Measurements from ENCODE around the gene GNG13. TPM values are rescaled to one million over a fixed set of nuclear protein-coding genes. Genes with fewer than 3 reads are reported as not detected.
"Not testable (repeated sequence)": the region's sequence is repeated elsewhere in the genome, so short reads cannot be mapped to it uniquely, and the experiment has no call there.

The GNG13 gene
- total and polyA plus RNA-seq, 11 donors: not detected

DNA sequence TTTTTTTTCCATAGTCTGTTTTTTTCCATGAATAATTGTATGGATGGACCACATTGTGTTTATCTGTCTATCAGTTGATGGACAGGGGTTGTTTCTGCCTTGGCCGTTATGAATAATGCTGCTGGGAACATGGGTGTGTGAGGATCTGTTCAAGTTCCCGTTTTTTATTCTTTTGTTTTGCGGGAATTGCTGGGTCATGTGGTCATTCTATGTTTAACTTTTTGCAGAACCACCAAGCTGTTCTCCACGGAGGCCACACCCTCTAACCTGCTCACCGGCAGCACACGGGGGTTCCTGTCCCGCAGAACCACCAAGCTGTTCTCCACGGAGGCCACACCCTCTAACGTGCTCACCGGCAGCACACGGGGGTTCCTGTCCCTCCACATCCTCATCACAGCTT is 45.9 kb downstream of the GNG13 start:
- WGBS, 4 donors: 59 to 68% (median 61%) methylated on average over 11 of the region's 11 CpGs
- peaks cover 0 to 13% (median 0%) of the 10 kb centered on the region in 9 donors for H3K27me3 ChIP-seq
- H3K4me1 ChIP-seq: peaks cover 0 to 16% (median 0%) of the 10 kb centered on the region in 12 donors
- H3K36me3 ChIP-seq: no peaks in the 10 kb centered on the region
- H3K4me3 ChIP-seq: no peak overlapping the region
- TF ChIP-seq, protein P1, sequence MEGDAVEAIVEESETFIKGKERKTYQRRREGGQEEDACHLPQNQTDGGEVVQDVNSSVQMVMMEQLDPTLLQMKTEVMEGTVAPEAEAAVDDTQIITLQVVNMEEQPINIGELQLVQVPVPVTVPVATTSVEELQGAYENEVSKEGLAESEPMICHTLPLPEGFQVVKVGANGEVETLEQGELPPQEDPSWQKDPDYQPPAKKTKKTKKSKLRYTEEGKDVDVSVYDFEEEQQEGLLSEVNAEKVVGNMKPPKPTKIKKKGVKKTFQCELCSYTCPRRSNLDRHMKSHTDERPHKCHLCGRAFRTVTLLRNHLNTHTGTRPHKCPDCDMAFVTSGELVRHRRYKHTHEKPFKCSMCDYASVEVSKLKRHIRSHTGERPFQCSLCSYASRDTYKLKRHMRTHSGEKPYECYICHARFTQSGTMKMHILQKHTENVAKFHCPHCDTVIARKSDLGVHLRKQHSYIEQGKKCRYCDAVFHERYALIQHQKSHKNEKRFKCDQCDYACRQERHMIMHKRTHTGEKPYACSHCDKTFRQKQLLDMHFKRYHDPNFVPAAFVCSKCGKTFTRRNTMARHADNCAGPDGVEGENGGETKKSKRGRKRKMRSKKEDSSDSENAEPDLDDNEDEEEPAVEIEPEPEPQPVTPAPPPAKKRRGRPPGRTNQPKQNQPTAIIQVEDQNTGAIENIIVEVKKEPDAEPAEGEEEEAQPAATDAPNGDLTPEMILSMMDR (IDR thresholded peaks at IDR 0.05): no peak
- TF ChIP-seq POLR2A (IDR thresholded peaks at IDR 0.05): no peak
- ATAC-seq (peak in 2 of 4 donors; percentile 17 to 59), DNase-seq (peak in 1 of 5 donors; percentile 4)
- H3K9me3 ChIP-seq: no peaks in the 10 kb centered on the region
- intact Hi-C loops (cut with DNase I): no loop called here
- H3K27ac ChIP-seq: peak overlapping the region in 1 of 12 donors; percentile 49

DNA sequence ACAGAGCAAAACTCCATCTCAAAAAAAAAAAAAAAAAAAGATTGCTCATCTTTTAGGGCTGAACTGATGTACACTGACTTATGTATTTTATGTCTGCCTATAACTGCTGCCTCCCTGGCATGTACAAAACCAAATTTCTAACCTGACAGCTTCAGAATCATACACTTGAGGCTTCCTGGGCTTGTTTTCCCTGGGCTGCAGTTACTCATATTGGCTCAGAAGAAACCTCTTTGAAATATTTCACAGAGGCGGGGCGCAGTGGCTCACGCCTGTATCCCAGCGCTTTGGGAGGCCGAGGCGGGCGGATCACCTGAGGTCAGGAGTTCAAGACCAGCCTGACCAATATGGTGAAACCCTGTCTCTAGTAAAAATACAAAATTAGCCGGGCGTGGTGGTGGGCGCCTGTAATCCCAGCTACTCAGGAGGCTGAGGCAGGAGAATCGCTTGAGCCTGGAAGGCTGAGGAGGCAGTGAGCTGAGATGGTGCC is 46.4 kb downstream of the GNG13 start:
- ATAC-seq; intact Hi-C loops (cut with DNase I); H3K4me3 ChIP-seq; H3K36me3 ChIP-seq; H3K9me3 ChIP-seq; DNase-seq: not testable (repeated sequence)
- Histone ChIP-seq H3K27me3 (peaks cover 0 to 13% (median 0%) of the 10 kb centered on the region in 9 donors), H3K4me1 (peaks cover 0 to 16% (median 0%) of the 10 kb centered on the region in 12 donors), H3K27ac (peak overlapping the region in 1 of 12 donors; percentile 49)
- 84 to 91% (median 90%) methylated on average over 11 of the region's 11 CpGs for WGBS, 4 donors

DNA sequence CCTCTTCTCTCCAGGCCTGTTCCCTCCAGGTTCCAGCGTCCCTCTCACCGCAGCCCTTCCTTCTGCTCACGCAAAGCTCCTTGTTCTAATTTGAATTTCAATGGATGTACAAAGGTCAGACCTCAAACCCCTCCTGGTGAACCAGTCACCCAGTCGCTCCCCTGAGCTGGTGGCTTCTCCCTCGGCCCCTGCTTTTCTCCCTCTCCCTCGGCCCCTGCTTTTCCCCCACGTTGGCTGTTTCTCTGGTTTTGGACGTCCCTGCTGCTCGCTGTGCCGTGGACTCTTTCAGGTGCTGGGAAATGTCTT is 48.6 kb downstream of the GNG13 start:
- DNase-seq (no peak), ATAC-seq (no peak)
- peaks cover 0 to 13% (median 0%) of the 10 kb centered on the region in 9 donors for H3K27me3 ChIP-seq

DNA sequence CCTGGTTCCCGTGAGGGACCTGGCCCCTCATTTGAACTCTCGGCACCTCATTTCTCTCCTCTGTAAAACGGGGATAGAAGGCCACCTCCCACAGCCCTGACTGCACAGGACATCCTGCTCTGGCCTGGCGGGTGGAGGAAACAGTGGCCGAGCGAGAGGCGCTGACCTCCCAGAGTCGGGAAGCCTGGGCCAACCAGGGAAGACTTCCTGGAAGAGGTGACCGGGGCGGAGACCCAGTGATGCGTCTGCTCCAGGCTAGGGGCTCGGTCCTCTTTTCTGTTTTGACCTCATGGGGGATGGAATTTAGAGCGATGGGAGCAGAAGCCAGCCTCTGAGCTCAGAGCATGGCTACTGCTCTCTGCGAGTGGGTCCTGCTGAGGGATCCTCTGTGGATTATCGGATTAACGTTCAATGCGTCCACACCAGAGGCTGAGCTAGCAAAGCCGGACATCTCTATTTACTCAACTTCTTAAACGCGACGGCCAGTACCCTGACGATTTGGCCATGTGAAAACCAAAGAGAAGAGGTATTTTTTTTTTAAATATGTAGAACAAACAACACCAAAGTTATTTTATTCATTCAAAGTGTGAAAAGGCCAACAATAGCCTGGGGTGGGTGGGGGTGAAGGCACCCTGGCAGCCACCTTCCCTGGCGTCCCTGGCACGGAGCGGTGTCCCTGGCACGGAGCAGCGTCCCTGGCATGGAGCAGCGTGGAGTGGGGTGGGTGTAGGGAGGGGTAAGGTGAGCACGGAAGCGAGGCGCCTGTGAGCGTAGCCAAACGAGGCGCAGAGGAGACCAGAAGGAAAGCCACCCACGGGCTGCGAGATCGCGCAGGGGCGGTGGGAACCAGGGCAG is 49.2 kb downstream of the GNG13 start:
- H3K4me3 ChIP-seq: no peak overlapping the region
- no peaks in the 10 kb centered on the region for H3K9me3 ChIP-seq
- intact Hi-C loops (cut with DNase I): no loop called here
- DNase-seq (peak in 3 of 5 donors; percentile 5 to 56 (median 54)), ATAC-seq (peak; percentile 79 to 92 (median 84))
- no peak for TF ChIP-seq POLR2A (IDR thresholded peaks at IDR 0.05)
- TF ChIP-seq, protein P1 (IDR thresholded peaks at IDR 0.05): no peak
- 59 to 69% (median 62%) methylated on average over 38 to 39 of the region's 39 CpGs for WGBS, 4 donors
- H3K27ac ChIP-seq: no peak overlapping the region
- H3K36me3 ChIP-seq: no peaks in the 10 kb centered on the region
- H3K4me1 ChIP-seq: peaks cover 0 to 12% (median 0%) of the 10 kb centered on the region in 12 donors
- peaks cover 0 to 13% (median 0%) of the 10 kb centered on the region in 9 donors for H3K27me3 ChIP-seq

More for the DNA sequence above, 48.6 kb downstream of the GNG13 start:
- H3K27ac ChIP-seq: no peak overlapping the region
- H3K4me1 ChIP-seq: peaks cover 0 to 12% (median 0%) of the 10 kb centered on the region in 12 donors
- TF ChIP-seq, protein P1 (IDR thresholded peaks at IDR 0.05): no peak
- TF ChIP-seq POLR2A (IDR thresholded peaks at IDR 0.05): no peak
- no peaks in the 10 kb centered on the region for H3K36me3 ChIP-seq
- intact Hi-C loops (cut with DNase I): no loop called here
- H3K4me3 ChIP-seq: no peak overlapping the region
- 29 to 40% (median 32%) methylated on average over 10 of the region's 10 CpGs for WGBS, 4 donors
- no peaks in the 10 kb centered on the region for H3K9me3 ChIP-seq

Data from heart left ventricle (tissue), 16 donors.